GM21515 (cell line): ENCODE data around the gene NEGR1.

Source experiments
- ATAC-seq: cut with Tn5 transposase; IDR thresholded peaks from one replicate; pipeline ENCODE4 v1.9.1; 2021; ENCODE audit not compliant: unreplicated experiment

The NEGR1 gene

GRCh38 chr1:71414179-71414578 is 868.2 kb downstream of the NEGR1 start:
- ATAC-seq: no peak

GRCh38 chr1:71413441-71414175 is 868.7 kb downstream of the NEGR1 start:
- no peak for ATAC-seq

- no peak for ATAC-seq
These were observed 882.3 kb downstream of the NEGR1 start for GRCh38 chr1:71400050-71400449.

GRCh38 chr1:71399594-71399993 is 882.7 kb downstream of the NEGR1 start:
- ATAC-seq: no peak

GRCh38 chr1:71393301-71393700 is 889.0 kb downstream of the NEGR1 start:
- no peak for ATAC-seq

- no peak for ATAC-seq
These were observed 891.8 kb downstream of the NEGR1 start for GRCh38 chr1:71390518-71390917.

- ATAC-seq: no peak
These were observed 904.5 kb downstream of the NEGR1 start for GRCh38 chr1:71377886-71378285.

GRCh38 chr1:71372496-71372895 is 909.8 kb downstream of the NEGR1 start:
- ATAC-seq: no peak

GRCh38 chr1:71371581-71371980 is 910.8 kb downstream of the NEGR1 start:
- ATAC-seq: no peak

- ATAC-seq: no peak
These were observed 918.1 kb downstream of the NEGR1 start for GRCh38 chr1:71364236-71364635.

GRCh38 chr1:71362691-71363090 is 919.6 kb downstream of the NEGR1 start:
- ATAC-seq: no peak

- no peak for ATAC-seq
These were observed 920.3 kb downstream of the NEGR1 start for GRCh38 chr1:71362076-71362475.

GRCh38 chr1:71357708-71358107 is 924.6 kb downstream of the NEGR1 start:
- no peak for ATAC-seq

GRCh38 chr1:71351438-71351837 is 930.9 kb downstream of the NEGR1 start:
- ATAC-seq: no peak

- no peak for ATAC-seq
These were observed 931.5 kb downstream of the NEGR1 start for GRCh38 chr1:71350805-71351204.

GRCh38 chr1:71350330-71350729 is 932.0 kb downstream of the NEGR1 start:
- no peak for ATAC-seq
